Measurements from ENCODE around the gene NOP14.

Gene NOP14

GRCh38 chr4:2908686-2909085, 54.5 kb downstream of the NOP14 start:
- no peak for DNase-seq

GRCh38 chr4:2907706-2908293, 55.4 kb downstream of the NOP14 start:
- no peak for DNase-seq

DNA sequence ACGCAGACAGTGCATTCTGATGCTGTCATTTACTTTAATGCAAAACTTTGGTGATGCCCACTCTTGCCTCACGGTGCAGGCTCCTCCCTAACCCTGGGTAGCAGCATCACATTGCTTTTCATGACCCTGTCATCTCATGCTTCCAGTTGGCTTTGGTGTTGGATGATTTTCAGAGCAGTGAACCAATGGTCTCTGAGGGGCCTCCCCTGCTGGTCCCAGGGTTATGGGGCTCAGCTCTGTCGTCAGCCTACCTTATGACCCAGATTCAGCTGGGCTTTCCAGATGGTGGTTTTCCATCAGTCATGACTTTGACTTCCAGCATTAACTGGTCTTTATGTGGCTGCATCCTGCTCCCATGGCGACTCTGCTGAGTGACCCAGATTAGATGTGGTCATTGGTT, 56.0 kb downstream of the NOP14 start:
- DNase-seq, result no peak

GRCh38 chr4:2906218-2906617, 57.0 kb downstream of the NOP14 start:
- DNase-seq, result no peak

- DNase-seq, result no peak
Observed at GRCh38 chr4:2905544-2905943, 57.7 kb downstream of the NOP14 start.

DNA sequence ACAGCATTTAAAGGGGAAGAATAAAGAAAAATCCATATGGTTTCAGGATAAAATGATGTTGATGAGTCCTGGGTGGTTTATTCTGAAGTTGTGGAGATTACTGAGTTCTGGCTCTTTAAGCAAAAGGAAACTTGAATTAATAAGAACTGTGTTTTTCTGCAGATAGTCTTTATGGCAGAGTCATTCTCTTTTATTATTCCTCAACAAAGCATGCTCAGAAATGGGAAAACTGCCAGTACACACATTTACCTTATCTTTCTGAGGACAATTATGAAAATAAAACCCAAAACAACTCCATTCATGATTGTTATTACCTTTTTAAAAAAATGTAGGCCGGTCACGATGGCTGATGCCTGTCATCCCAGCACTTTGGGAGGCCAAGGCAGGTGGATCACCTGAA, 61.1 kb downstream of the NOP14 start:
- no peak for DNase-seq

GRCh38 chr4:2901186-2901585, 62.0 kb downstream of the NOP14 start:
- DNase-seq, result no peak

DNA sequence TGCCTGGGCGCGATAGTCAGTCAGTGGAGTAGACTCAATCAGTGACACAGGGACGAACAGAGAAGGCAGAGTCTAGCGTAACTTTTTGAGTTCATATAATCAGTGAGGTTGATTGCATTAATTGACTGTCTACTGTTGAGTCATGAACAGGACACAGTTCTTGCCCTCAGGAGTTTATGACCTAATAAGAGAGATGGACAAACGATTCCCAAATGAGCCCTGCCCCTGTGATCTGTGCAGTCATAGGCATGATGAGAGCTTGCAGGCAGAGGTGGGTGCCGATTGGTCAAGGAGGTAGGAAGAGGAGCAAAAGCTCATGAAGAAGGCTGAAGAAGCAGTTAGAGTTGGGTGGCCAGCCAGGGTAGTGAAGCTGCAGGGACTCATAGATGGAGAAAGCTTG, 62.5 kb downstream of the NOP14 start:
- DNase-seq, result no peak

DNA sequence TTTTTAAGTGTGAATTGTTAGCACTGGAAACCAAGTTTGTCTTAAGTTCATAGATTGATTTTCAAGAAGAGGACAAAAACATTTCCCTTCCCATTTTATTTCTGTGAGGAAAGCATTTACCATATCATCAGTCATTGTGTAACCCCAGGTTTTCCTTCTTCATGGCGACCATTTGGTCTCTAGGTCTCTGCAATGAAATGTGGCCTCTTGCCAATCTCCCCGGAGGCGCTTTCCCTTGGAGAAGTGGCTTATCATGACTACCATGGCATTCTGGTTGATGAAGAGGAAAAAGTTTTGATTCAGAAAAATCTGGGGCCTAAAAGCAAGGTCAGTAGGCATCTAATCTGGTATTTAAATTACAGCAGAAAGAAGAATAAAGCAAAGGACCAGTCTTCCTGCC, 65.2 kb downstream of the NOP14 start:
- DNase-seq, result no peak

DNA sequence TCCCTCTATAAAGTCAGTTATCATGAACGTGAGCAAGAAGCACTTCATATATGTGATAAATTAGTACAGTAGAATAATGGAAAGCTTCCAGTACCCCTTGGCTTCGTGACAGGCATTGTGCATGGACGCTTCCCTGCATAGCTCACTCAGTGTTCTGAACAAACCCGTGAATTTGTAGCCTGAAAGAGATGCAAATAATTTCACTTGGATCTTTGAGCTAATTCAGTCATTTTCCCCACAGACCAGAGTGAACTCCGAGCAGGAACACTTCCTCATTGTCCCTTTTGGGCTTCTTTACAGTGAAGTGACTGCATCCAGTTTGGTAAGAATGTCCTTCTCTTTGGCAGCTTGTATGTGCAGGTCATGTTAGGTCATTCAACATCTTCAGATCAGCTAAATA, 69.4 kb downstream of the NOP14 start:
- DNase-seq, result no peak

- DNase-seq, result no peak
Observed at GRCh38 chr4:2891294-2891693, 71.9 kb downstream of the NOP14 start.

GRCh38 chr4:2888886-2889285, 74.3 kb downstream of the NOP14 start:
- no peak for DNase-seq

Data from NCI-H446 (cell line).